GM18502 (cell line): ENCODE results near the gene LSM10.

Experiments used
- ATAC-seq: cut with Tn5 transposase; IDR thresholded peaks from one replicate; pipeline ENCODE4 v1.9.1; 2021; ENCODE audit warnings: mild to moderate bottlenecking; ENCODE audit not compliant: unreplicated experiment, poor library complexity

Gene LSM10

DNA sequence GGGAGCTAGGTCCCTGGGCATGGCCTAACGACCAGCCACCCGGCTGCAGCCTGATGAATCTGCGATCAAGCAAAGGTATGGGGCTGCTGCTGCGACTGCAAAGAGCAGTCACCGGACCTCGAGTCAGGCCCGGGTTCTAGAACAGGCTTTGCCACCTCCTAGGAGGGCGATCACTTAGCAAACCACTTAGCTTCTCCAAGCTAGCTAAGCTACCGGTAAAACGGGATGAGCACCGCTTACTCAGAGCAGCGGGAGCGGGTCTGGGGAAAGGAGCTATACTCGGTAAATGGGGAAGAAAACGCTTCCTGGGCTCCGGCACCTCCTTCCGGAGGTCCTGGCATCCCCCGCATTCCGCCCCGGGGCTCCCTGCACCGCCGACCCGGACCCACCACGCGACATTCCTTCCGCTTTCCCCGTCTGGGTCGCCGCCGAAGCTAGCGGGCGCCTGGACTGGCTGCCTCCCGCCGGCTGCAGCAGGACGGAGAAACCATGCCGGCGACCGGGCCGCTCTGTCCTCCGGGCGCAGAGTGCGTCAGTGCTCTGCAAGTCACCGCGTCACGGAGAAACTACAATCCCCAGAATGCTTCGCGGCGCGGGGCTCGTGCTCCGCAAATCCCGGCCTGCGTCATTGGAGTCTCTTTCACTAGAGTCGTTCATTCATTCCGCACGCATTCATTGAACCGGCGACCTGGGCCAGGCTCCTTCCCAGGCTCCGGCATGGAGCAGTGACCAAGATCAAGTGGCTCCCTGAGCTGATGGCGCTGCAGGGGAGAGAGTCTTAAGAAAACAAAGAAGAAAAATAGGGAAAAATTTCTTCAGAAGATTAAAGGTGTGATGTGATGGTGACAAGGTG, at the start of gene LSM10:
TSS of gene LSM10 (minus strand) at position 531 of the 853 bp plus-strand sequence. CDS start 3,779 bp downstream, outside the sequence.
- ATAC-seq = peak; percentile 89

DNA sequence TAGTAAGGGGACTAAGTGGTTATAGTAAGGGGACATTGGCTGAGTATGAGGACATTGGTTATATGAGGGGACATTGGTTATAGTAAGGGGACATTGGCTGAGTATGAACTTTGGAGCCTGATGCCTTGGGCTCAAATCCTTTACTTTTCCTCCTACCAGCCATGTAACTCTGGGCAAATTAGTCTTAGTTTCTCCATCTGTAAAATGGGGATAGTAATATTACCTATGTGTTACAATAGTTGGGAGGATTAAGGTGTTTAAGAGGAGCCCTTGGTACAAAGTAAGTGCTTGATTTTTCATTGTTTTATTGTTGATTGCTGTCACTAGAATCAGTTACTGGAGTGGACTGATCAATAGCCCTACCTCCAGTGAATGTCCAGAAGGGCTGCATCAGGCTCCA, 49.7 kb upstream of the LSM10 start:
- no peak for ATAC-seq

DNA sequence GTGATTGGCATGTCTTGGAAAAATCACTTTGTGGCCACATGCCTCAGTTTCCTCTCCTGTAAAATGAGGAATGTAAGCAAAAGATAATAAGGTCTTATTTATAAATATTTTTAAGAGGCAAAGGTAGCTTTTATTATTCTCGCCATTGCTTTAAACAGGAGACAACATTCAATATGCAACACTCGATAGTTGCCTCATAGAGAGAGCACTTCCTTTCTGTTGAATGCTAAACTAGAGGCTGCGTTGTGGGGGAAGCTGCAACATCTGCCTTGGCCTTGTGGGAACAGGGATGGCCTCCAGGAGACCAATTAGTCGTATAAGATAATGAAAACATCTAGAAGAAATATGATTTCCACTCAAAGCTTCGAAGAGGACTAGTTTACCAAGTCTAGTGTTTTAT, 49.0 kb upstream of the LSM10 start:
- ATAC-seq = no peak

DNA sequence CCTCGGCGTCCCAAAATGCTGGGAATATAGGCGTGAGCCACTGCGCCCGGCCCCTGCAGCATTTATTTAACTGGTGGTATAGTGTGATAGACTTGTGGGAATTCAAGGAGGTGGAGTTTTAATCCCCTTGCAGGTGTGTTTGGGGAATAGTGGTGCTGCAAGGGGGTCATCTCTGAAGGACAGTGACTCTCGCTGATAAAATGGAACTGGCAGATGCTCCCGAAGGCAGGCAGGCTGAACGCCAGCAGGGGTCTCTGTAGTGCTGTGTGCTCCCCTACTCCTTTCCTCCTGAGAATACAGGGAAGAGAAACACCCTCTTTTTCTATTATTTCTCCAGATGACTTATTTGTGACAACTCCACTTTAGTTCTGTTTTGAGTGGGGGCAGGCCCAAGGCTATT, 48.6 kb upstream of the LSM10 start:
- ATAC-seq = no peak

DNA sequence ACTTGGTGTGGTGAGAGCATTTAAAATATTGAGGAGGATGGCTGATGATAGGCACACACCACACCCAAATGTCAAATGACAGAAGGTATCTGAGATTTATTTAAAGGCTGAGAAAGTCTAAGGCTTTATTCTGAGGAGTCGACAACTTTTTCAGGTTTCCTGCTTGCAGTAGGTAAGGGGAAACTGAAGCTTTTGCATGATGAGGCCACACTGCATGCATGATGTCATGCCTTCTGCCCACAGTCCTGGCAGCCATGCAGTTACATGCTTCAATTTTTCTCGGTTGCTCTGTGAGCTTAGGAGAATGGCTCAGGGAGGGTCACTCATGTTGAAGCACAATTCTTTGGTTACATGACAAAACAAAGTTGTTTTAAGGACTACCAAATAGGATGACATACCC, 45.6 kb upstream of the LSM10 start:
- no peak for ATAC-seq

DNA sequence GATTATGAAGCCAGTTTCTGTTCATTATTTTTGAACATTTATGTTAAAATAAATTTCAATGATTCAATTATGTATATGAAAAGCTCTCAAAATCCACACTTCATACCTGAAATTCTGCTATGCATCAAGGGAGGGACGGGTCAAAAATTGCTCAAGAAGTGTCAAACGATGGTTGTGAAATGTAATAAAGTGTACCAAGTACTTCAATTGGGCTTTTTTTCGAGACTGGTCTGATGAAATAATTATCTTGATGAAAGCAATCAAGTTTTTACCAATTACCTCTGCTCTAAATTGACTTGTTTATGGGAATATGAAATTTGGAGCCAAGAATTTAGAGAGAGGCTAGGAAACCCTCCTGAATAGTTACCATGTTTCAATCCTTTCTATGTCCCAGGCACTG, 44.6 kb upstream of the LSM10 start:
- ATAC-seq = no peak

DNA sequence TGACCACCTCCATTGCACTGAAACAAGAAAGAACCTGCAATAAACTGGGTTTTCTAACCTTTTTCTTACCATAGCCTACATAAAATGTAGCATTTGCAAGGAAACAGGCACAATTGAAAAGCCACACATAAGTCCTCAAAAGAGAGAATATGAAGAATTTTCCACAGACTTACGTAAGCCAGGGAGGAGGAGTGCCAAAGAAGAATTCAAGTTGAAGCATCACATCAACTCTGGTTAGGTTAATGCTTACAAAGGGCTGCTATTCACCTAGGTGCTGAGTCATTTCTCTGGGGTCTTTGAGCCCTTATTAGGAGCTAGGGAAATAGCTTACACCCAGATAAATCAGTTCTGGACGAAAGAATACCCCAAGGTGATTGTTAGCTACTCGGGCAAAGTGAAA, 42.9 kb upstream of the LSM10 start:
- ATAC-seq = no peak

DNA sequence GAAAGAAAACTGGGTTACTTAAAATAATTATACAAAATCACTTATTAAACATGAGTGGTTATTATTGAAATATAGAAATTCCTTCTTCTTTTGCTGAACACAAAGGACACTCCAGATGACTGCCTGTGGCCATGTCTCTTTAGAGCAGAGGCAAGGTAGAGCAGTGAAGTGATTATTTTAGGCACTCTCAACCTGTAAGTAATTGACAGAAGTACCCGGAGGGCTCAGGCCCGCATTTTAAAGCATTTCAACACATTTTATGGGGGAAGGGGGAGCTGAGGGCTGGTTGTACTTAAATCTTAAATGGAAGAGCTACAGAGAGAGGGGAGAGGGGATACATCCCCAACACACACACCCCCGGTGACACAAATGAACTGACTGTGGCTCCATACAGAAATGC, 42.3 kb upstream of the LSM10 start:
- no peak for ATAC-seq

DNA sequence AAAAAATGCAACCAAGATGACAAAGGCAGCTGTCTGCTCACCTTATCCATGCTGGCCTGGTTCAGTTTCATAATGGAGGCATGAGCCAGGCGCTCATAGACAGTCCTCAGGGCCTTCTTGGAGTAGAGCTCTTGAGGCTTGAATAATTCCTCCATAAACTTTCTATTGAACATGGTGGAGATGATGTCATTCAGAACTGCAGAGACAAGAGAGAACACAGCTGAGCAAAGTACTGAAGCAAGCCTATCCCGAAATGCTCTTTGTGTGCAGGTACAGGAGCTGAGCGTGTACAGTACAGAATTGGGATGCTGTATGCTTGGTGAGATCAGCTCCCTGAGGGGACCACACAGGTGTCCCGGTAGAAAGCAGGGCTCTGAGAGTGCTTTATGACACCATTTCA, 41.0 kb upstream of the LSM10 start:
- no peak for ATAC-seq

DNA sequence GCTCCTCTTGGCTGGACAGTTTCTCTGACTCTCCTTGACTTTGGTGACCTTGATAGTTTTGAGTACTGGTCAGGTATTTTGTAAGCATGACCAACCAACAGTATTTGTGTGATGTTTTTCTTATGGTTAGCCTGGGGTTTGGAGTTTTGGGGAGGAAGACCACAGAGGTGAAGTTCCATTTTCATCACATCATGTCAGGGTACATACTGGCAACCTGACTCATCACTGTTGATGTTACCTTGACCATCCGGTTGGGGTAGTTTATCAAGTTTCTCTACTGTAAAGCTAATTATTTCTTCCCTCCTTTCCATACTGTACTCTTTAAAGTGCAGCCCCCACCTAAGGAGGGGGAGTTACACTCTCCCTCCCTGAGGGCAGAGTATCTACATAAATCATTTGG, 39.1 kb upstream of the LSM10 start:
- ATAC-seq = no peak

DNA sequence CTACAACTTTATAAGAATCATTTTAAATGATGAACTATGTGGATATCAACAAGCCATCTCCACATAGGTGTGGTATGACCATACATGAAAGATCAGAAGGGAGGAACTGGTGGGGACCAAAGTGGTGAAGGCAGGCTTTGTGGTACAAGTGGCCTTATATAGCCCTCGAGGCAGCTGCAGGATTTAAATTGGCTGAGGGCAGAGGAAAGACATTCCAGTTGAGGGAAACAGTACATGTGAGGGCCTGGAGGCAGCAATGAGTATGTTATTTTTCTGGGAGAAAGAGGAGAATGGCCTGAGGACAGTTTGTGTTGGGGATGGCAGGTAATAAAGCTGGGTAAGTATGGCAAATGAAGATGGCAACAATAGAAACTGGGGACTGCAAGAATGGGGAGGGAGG, 35.4 kb upstream of the LSM10 start:
- no peak for ATAC-seq

DNA sequence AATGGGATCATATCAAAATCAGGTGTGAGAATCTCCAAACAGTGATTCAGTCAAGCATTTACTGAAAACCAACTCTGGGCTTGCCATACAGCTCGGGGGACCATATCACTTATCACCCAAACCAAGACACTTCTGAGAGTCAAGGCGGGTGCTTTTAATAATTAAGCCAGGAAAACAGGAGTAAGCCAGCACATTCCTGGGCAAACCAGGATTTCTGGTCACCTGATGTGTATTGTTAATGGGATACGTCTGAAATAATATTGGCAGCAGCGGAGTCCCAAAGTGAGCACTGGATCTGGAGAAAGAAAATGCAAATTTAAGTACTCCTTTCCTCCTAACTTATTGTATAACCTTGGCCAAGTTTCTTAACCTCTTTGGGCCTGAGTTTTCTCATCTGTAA, 34.9 kb upstream of the LSM10 start:
- no peak for ATAC-seq

DNA sequence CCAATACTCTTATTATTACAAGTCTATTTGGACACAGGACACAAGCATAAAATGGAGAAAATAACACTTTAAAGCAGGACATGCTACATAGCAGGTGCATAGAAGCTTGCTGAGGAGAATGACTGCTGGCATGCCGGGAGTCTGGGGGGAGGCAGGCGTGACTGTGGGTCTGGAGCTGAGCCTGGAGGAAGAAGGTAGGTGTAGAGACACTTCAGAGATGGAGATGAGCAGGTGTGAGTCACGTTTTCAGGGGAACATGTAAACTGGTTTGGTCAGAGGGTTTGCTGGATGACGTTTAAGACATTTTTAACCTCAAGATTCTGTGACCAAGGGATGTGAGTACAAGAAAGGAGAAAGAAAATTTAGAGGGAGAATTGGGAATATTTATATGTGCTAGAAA, 28.1 kb upstream of the LSM10 start:
- no peak for ATAC-seq

DNA sequence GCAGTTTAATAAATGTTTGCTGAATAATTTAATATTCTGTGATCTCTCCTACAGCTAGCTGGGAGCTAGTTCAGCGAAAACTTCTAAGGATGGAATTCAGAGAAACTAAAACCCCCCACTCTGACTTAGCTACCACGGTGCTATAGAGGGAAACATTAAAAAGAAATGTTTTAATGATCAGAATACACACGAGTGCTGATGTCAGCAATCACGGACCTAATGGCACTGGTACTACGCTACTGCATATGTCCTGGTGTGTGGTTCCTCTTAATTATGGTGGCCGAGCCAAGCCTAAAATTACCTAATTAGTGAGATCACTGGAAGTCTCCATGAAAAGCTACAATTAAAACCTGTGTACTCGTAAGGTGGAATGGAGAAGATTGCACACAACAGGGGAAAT, 23.9 kb upstream of the LSM10 start:
- no peak for ATAC-seq

DNA sequence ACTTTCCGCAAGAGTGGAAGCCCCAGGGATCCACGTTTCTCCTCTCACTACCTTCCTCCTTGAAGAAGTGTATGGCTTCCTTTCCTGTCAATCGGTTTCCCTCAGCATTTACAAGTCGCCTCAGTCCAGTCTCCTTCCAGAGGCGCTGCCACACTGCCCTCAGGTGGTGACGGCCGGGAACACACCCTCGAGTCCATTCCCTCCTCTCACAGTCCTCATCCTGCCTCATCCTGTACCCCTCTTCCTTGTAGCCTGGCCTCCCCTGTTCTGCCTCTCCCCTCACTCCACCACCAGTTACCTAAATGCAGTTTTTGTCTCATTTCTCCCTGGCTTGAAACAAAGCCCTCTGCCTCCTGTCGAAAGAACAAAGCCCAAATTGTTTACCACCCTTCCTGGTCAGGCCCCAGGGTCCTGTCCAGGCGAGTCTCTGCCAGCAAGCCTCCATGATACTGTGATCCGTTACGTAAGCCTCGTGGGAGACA, 23.2 kb upstream of the LSM10 start:
- ATAC-seq = no peak

DNA sequence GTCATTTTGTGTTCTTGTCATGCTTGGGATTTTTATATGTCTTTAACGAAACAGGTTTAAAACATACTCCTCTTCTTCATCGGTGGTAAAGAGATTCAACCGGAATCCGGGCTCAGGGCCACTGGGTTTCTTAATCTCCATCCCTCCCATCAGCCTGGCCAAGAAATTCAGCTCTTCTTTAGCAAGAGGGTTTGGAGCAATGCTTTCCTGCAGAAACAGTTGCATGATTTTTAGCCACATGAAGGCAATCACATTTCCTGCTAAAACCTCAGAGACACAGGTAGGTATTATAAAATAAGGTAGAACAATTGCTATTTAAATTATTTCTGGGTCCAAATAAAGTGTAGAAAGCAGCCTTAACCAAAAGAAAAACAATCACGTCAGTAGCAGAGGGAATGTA, 22.7 kb upstream of the LSM10 start:
- ATAC-seq = no peak

DNA sequence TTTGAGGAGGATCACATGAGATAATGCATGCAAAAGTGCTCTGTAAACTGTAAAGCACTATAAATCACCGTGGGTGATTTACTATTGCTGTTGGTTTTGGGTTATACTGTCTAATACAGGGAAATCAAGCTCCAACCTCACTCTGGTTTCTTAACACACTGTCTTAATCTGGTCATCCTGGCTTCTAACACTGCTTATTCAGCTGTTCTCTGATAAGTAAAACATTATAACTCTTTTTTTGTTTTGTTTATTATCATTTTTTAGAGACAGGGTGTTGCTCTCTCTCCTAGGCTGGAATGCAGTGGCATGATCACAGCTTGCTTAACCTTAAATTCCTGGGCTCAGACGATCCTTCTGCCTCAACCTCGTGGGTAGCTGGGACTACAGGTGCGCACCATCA, 21.9 kb upstream of the LSM10 start:
- ATAC-seq = no peak

DNA sequence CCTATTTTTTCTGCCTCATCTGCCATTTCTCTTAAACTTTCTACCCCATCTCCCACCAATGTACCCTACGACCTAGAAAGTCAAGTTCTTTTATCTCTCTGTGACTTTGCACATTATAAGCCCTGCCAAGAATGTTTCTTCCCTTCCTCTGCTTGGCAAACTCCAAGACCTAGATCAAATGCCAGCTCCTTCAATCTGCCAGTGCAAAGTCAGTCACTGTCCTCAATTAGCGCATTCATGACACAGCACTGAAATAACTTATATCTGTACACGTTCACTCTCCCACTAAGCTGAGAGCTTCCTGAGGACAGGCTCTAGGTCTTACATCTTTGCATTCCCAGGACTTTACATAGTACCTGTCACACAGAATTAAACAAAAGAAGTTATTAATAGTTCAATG, 21.4 kb upstream of the LSM10 start:
- ATAC-seq = no peak

DNA sequence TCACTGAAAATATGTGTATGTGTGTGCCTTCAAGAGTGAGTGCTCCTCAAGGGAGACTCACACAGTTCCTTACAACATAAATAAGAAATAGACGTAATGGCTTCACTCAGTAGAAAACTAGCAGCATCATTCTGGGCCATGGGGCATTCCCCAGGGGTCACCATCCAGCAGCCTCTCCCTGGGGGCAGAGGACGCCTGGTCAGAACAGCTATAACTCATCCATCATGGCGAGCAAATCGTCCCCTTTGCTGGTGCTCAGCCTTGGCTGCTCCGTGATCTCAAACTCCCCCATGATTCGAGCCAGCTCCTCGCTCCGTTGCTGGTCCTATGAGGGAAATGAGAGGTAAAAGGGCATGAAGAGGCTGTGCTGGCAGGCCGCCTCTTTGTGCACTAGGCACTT, 20.2 kb upstream of the LSM10 start:
- ATAC-seq = no peak

DNA sequence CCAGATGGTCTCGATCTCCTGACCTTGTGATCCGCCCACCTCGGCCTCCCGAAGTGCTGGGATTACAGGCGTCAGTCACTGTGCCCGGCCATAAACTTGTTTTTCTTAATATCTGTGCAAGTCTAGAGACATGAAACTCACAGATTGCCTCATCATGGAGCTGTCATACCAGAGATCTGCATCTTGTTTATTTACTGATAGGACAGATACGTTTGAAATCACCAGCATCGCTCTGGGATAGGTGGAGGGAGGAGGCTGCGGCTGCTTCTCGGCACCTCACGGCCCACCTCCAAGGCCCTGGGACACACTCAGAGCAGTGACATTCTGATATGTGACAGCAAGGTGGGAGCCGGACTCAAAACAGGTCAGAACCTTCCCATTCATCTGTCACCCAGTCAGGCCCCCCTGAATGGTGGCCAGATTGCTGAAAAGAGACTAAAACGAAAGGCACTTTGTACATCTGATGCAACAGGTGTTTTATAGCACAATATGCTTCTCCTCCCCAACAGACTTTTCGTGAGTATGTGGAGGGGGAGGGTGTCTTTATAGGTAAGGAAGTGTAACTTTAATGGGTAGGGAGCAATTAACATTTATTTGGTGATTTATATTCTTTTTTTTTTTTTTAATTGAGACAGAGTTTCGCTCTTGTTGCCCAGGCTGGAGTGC, 18.1 kb upstream of the LSM10 start:
- ATAC-seq = no peak

DNA sequence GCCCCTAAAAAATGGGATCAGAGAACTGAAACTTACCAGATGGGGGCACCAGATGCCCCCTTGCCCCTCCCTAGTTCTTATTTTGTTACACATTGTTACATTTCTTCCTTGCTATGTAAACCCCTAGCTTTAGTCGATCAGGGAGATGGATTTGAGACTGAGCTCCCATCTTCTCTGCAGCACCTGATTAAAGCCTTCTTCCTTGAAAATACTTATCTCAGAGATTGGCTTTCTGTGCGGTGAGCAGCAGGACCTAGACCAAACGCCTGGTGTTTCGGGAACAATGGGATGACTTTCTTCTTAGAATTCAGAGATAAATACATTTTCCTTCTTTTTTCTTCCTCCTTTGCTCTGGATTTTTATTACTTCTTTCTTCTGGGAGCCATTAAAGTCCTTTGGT, 16.7 kb upstream of the LSM10 start:
- ATAC-seq = no peak
